GM21576 (cell line): ENCODE results near the gene TMEM186.
"Not testable (repeated sequence)": the region's sequence is repeated elsewhere in the genome, so short reads cannot be mapped to it uniquely, and the experiment has no call there.

Experiments used
- ATAC-seq: cut with Tn5 transposase; IDR thresholded peaks from one replicate; pipeline ENCODE4 v1.9.1; 2021; ENCODE audit warnings: mild to moderate bottlenecking, moderate library complexity; ENCODE audit not compliant: unreplicated experiment

TMEM186 gene

GRCh38 chr16:8797364-8798173, at the start of gene TMEM186, which contains the start of gene PMM2:
TSS of gene TMEM186 (minus strand) at chr16:8797639. CDS start at chr16:8797614, 25 bp downstream.
TSS of gene PMM2 (plus strand) at chr16:8797839. CDS start at chr16:8797883, 44 bp downstream.
- peak; percentile 97 for ATAC-seq

GRCh38 chr16:8847145-8847544, 49.7 kb upstream of the TMEM186 start:
- no peak for ATAC-seq

GRCh38 chr16:8846401-8846932, 49.0 kb upstream of the TMEM186 start:
- no peak for ATAC-seq

GRCh38 chr16:8845699-8846298, 48.4 kb upstream of the TMEM186 start:
- no peak for ATAC-seq

- ATAC-seq: not testable (repeated sequence)
Observed at GRCh38 chr16:8843296-8843695, 45.9 kb upstream of the TMEM186 start.

GRCh38 chr16:8842016-8842415, 44.6 kb upstream of the TMEM186 start:
- not testable (repeated sequence) for ATAC-seq

GRCh38 chr16:8837594-8837993, 40.2 kb upstream of the TMEM186 start:
- ATAC-seq: not testable (repeated sequence)

- not testable (repeated sequence) for ATAC-seq
Observed at GRCh38 chr16:8836797-8837196, 39.4 kb upstream of the TMEM186 start.

GRCh38 chr16:8832717-8833105, 35.3 kb upstream of the TMEM186 start:
- no peak for ATAC-seq

- no peak for ATAC-seq
Observed at GRCh38 chr16:8831871-8832716, 34.7 kb upstream of the TMEM186 start.

- ATAC-seq: no peak
Observed at GRCh38 chr16:8831450-8831849, 34.0 kb upstream of the TMEM186 start.

- ATAC-seq: no peak
Observed at GRCh38 chr16:8828541-8829165, 31.2 kb upstream of the TMEM186 start.

- ATAC-seq: no peak
Observed at GRCh38 chr16:8826278-8826879, 28.9 kb upstream of the TMEM186 start.

GRCh38 chr16:8822403-8822802, 25.0 kb upstream of the TMEM186 start:
- ATAC-seq: no peak

GRCh38 chr16:8819411-8820034, 22.1 kb upstream of the TMEM186 start:
- no peak for ATAC-seq

GRCh38 chr16:8818504-8819270, 21.2 kb upstream of the TMEM186 start:
- ATAC-seq: no peak

GRCh38 chr16:8816967-8817655, 19.7 kb upstream of the TMEM186 start:
- ATAC-seq: no peak

GRCh38 chr16:8814095-8814806, 16.8 kb upstream of the TMEM186 start:
- no peak for ATAC-seq
